Activated CD4-positive, CD25-positive, alpha-beta regulatory T cell treated with anti-CD3 and anti-CD28 coated beads, Interleukin-2, amount 50 U/mL, for 72 hours (primary cell): ENCODE measurements around the gene GLIPR1L2.
"Not testable (repeated sequence)": the region's sequence is repeated elsewhere in the genome, so short reads cannot be mapped to it uniquely, and the experiment has no call there.

Experiments used
- DNase-seq: peaks from one replicate; pipeline ENCODE4 v3.0.0; 2021

GLIPR1L2 gene

GRCh38 chr12:75438059-75438754, 47.3 kb downstream of the GLIPR1L2 start:
- no peak for DNase-seq

DNA sequence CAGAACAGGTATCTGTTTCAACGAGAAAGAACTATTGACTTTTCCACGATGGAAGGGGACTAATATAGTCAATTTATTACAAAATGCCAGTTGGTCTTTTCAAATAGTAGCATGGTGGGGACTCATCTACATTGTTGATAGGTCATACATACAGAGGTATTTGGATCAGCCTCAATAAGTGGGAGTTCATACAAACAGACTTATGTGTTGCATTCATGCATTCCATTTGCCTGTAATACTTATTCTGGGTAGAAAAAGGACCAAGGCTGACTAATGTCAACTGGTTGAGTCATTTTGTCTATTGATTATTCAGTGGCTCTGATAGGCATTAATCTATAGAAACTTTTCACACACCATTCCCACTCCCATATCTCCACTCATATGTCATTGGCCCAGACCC, 48.2 kb downstream of the GLIPR1L2 start:
- DNase-seq = no peak

DNA sequence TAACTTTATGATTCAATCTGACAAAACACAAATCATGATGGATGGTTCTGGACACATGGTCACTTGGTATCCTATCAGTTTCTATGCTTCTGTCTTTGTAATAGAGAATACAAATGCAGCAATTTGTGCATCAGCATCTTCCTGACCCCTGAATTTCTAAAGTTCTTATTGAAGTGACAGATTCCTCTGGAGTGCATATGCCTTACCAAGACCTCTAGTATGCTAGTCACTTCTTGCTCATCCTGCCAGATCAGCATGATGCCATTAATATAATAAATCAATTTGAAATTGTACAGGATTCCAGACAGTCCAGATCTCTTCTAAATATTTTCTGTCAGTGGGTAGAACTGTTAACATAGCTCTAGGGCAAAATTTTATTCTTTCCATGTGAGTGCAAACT, 49.0 kb downstream of the GLIPR1L2 start:
- DNase-seq = no peak

DNA sequence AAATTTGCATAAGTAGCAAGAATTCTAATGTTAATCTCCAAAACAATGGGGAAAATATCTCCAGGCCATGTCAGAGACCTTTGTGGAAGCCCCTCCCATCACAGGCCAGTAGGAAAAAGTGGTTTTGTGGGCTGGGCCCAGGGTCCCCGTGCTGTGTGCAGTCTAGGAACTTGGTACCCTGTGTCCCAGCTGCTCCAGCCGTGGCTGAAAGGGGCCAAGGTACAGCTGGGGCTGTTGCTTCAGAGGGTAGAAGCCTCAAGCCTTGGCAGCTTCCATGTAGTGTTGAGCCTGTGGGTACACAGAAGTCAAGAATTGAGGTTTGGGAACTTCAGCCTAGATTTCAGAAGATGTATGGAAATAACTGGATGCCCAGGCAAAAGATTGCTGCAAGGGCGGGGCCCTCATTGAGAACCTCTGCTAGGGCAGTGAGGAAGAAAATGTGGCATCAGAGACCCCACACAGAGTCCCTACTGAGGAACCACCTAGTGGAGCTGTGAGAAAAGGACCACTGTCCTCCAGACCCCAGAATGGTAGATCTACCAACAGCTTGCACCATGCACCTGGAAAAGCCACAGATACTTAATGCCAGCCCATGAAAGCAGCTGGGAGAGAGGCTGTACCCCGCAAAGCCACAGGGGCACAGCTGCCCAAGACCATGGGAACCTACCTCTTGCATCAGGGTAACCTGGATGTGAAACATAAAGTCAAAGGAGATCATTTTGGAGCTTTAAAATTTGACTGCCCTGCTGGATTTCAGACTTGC, 51.0 kb downstream of the GLIPR1L2 start:
- not testable (repeated sequence) for DNase-seq

GRCh38 chr12:75442454-75442853, 51.6 kb downstream of the GLIPR1L2 start:
- DNase-seq = not testable (repeated sequence)

GRCh38 chr12:75443709-75444108, 52.8 kb downstream of the GLIPR1L2 start:
- DNase-seq = no peak

GRCh38 chr12:75444429-75445136, 53.7 kb downstream of the GLIPR1L2 start:
- DNase-seq = no peak

- not testable (repeated sequence) for DNase-seq
These were observed 54.2 kb downstream of the GLIPR1L2 start for GRCh38 chr12:75445137-75445507.

DNA sequence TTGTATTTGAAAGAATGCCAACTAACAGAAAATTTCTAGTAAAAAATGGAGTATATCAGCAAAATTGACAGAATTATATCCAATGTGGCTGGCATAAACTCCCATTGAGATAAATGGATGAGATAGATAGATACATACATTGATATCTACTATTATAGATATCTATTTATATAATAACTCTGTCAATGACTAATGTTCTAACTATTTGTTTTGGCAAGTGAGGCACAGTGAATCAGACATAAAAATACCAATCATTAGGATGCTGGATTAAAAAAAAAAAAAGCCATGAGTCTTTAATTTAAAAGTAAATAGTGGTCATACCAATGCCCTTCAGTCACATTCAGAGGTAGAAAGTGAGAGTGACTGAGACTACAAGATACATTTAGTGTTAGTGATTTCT, 56.0 kb downstream of the GLIPR1L2 start:
- no peak for DNase-seq

DNA sequence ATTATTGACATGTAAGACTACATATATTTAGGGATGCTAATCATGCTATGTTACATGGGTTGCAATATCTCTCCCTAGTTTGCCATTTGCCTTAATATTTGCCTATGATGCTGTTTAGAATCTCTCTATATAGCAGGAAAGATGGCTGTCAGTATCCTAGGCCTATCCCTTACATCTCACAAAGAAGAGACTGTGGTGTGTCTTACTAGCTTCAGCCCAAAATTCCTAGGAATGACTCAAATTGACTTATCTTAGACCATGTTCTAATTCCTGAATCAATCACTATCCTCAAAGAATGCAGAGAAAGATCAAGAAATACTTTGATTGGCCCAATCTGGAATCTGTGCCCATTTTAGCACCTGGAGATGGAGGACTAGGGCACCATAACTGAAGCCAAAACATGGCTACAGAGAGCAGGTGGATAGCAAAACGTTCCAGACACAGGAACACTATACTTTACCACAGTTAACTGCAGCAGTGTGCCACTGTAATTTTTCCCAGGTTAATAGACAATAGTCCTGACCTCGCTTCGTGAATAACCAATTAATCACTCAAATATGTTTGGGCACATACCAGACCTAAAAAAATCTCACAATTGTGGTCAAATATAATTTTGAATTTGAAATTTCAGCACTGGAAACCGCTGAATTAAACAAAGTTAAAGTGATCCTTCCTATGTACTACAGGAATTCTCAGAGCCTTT, 57.0 kb downstream of the GLIPR1L2 start:
- DNase-seq = no peak

DNA sequence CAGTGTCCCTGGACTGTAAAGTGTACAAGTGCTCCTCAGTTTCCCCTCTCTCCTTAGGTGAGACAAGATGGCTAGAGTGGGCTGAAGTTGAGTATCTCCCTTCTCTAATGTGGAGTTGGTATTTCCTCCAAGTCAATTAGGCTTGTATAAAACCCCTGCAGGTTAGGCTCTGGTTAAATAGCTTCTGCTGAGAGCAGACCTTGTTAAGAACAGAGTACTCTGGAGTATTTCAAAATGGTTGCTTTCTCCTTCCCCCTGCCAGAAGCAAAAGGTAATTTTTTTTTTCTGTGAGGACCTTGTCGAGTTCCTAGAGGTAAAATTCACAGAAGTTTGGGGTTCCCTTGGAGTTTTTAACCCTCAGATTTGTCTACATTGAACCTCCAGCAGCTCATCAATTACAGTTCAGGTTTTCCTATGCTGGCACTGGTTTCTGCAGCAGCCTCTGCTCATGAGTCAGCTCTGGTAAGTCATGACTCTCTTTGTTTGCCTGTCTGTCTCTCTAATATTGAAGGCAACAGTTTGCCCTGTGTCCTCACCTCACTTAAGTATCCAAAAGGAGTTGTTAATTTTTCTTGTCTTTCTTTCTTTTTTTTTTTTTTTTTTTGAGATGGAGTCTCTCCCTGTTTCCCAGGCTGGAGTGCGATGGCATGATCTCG, 61.9 kb downstream of the GLIPR1L2 start:
- DNase-seq = no peak

DNA sequence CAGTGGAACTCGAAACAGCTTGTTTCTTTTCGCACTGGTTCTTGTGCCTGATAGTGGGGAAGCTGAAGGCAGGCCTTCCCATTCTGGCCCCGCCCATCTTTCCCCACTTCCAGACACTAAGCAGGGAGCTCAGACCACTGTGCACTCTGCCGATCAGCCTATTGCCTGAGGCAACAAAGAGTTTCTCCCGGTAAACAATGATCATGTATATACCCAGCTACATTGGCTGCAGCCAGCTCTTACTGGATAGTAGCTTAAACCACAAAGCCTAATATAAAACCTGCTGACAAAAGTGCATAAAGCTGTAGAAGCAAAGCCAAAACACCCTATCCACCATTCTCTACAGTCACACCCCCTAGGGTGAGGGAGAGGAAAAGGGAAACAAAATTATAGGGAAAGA, 65.0 kb downstream of the GLIPR1L2 start:
- no peak for DNase-seq

DNA sequence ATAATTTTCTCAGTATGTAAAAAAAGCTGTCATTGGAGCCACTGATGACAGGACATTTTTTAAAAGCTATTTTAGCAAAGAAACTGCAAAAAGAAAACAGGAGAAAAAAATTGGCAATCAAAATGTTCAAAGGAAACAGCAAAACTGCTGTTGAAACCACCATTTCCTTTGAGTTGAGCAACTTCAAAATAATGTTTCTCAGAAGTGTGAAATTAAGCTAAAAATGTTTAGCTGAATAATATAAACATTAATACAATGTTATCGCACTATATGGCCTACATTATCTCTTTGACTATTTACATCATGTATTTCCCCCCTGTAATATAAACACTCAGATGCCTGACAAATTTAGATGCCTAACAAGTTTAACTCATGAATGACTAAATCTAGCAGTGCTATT, 66.3 kb downstream of the GLIPR1L2 start:
- DNase-seq = no peak

DNA sequence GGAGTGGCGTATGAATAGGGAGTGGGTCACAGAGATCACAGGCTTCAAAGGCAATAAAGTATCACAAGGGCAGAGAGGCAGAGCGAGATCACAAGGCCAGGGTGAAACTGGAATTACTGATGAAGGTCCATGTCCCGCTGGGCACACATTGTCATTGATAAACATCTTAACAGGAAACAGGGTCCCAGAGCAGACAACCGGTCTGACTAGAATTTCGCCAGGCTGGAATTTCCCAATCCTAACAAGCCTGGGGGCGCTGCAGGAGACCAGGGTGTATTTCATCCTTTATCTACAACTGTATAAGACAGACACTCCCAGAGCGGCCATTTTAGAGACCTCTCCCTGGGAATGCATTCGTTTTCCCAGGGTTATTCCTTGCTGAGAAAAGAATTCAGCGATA, 67.0 kb downstream of the GLIPR1L2 start:
- not testable (repeated sequence) for DNase-seq

DNA sequence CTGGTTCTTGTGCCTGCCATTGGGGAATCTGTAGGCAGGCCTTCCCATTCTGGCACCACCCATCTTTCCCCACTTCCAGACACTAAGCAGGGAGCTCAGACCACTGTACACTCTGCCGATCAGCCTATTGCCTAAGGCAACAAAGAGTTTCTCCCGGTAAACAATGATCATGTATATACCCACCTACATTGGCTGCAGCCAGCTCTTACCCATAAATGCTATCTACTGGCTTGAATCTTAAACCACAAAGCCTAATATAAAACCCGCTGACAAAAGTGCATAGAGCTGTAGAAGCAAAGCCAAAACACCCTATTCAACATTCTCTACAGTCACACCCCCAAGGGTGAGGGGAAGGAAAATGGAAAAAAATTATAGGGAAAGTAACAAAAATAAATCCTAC, 68.9 kb downstream of the GLIPR1L2 start:
- DNase-seq = no peak

DNA sequence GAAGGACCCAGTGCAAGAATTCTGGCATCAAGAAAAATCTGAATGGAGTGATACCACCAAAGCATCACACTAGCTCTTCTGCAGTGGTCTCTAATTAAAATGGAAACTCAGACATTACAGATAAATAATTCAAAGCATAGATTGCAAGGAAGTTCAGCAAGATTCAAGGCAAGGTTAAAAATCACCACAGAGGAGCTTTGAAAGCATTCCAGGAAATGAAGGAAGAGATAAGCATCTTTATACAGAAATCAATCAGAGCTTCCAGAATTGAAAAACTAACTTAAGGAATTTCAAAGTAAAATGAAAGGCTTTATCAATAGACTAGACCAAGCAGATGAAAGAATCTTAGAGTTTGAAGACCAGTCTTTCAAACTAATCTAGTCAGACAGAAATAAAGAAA, 69.3 kb downstream of the GLIPR1L2 start:
- no peak for DNase-seq

GRCh38 chr12:75471902-75472890, 81.3 kb downstream of the GLIPR1L2 start:
- no peak for DNase-seq

GRCh38 chr12:75474116-75474515, 83.2 kb downstream of the GLIPR1L2 start:
- no peak for DNase-seq

GRCh38 chr12:75476071-75476470, 85.2 kb downstream of the GLIPR1L2 start:
- no peak for DNase-seq

GRCh38 chr12:75477137-75477536, 86.2 kb downstream of the GLIPR1L2 start:
- no peak for DNase-seq

- no peak for DNase-seq
These were observed 87.4 kb downstream of the GLIPR1L2 start for GRCh38 chr12:75478116-75478794.
